Adrenal gland (tissue), 12 donors: ENCODE data around the gene USP25. TPM values are rescaled to one million over a fixed set of nuclear protein-coding genes. Genes with fewer than 3 reads are reported as not detected.

Experiments
- DNase-seq, 7 donors: peaks; one replicate each; pipeline ENCODE4 v3.0.0-alpha.2; 2019 to 2020
- H3K27ac ChIP-seq, 5 donors: fragments of 200-600 bp; sonication (generic) in 4 of 5; 1 replicate in 3 of 5; 2 replicates in 2 of 5; pipeline versions ENCODE4 v1.5.1 to v1.8.0; 2016 to 2020; ENCODE audit warnings: mild to moderate bottlenecking in 1 of 5
- H3K27me3 ChIP-seq: fragments of 200-600 bp; 2 replicates; pipeline ENCODE4 v1.8.0; 2021
- H3K36me3 ChIP-seq, 2 donors: fragments of 200-600 bp; replicated peaks in 1 of 2; 1 replicate in 1 of 2; 2 replicates in 1 of 2; pipeline versions ENCODE4 v1.5.1 to v1.8.0; 2018 to 2022
- H3K4me1 ChIP-seq, 2 donors: fragments of 200-600 bp; replicated peaks in 1 of 2; 1 replicate in 1 of 2; 2 replicates in 1 of 2; pipeline versions ENCODE4 v1.5.1 to v1.8.0; 2018 to 2021
- H3K4me3 ChIP-seq, 4 donors: fragments of 200-600 bp; sonication (generic) in 3 of 4; one replicate each; pipeline ENCODE4 v1.5.1; 2016 to 2018
- H3K9me3 ChIP-seq, 3 donors: fragments of 200-600 bp; sonication (generic) in 1 of 3; replicated peaks in 1 of 3; 1 replicate in 2 of 3; 2 replicates in 1 of 3; pipeline versions ENCODE4 v1.5.1 to v1.8.0; 2016 to 2021
- POLR2A ChIP-seq, 2 donors: fragments of 450-650 bp; IDR thresholded peaks; one replicate each; pipeline ENCODE4 v1.6.1; 2017; ENCODE audit warnings: antibody characterized with exemption in 2 of 2, mild to moderate bottlenecking in 2 of 2, moderate library complexity in 1 of 2
- WGBS, 4 donors: extraction: QIAGEN DNeasy Blood & Tissue Kit in 2 of 4; methylation state at CpG; one replicate each; pipeline versions ENCODE4 v1.1.5 to v1.1.7; 2013 to 2017; 5-methylcytosine and 5-hydroxymethylcytosine counted together
- intact Hi-C, 2 donors: fragments of 100-400 bp; cut with DNase I; formaldehyde crosslinking; loops; one replicate each; pipeline versions ENCODE4 v1.14.1 to v1.15.0; 2022 to 2023
- polyA plus RNA-seq, 3 donors: library from polyadenylated mRNA; stranded (reverse); fragments of 200-250 nt in 2 of 3; fragments of 350-450 nt in 1 of 3; fragmentation: Illumina TruSeq in 1 of 3; extraction: RNeasy Lipid Tissue Mini Kit (QIAGEN cat#74804) in 1 of 3; gene quantifications; one replicate each; pipeline ENCODE4 v1.2.3, GENCODE V29; 2013 to 2014
- total RNA-seq, 9 donors: library from RNA; depleted of rRNA in 4 of 9; stranded (reverse); fragments of >200 nt in 4 of 9; fragments of 120-200 nt in 1 of 9; fragmentation: NEBNext Ultra II Directional in 1 of 9; extraction: Animal tissue kit (Norgen Biotek cat#: 25700) in 1 of 9; gene quantifications; one replicate each; pipeline versions ENCODE4 v1.1.0 to v1.2.4, GENCODE V29; 2013 to 2023
- TF ChIP-seq, protein P1 (sequence below), 6 experiments: fragments of 450-650 bp in 4 of 6; fragments of 200-600 bp in 2 of 6; sonication (generic) in 1 of 6; IDR thresholded peaks; 1 replicate in 5 of 6; 2 replicates in 1 of 6; pipeline versions ENCODE4 v1.5.1 to v1.8.0; 2016 to 2021; ENCODE audit warnings: antibody characterized with exemption in 6 of 6, mild to moderate bottlenecking in 2 of 6, moderate library complexity in 1 of 6
- donor health status: healthy with polysubstance abuse.
- donor health status: Bipolar disorder and iron deficiency.
- donor health status: DM: yes; HTN: yes; CAD: no.
- donor health status: DM: no; HTN: no; CAD: no.
- donor health status: DM: no; HTN: no; CAD: no.
- donor health status: DM: yes; HTN: yes; CAD: no.

The USP25 gene
- total and polyA plus RNA-seq, 12 donors: 11.8 to 47.4 (median 38.3) TPM

- H3K27ac ChIP-seq: no peak overlapping the region
- WGBS, 4 donors: 83 to 97% (median 96%) methylated on average over 4 of the region's 4 CpGs
- H3K9me3 ChIP-seq: no peaks in the 10 kb centered on the region
- peaks cover 0 to 7% of the 10 kb centered on the region in 2 donors for H3K36me3 ChIP-seq
- no peak overlapping the region for H3K4me3 ChIP-seq
- H3K4me1 ChIP-seq: no peaks in the 10 kb centered on the region
- intact Hi-C loops: no loop called here
- DNase-seq: no peak
- H3K27me3 ChIP-seq: no peaks in the 10 kb centered on the region
- no peak for TF ChIP-seq POLR2A (IDR thresholded peaks at IDR 0.05)
- TF ChIP-seq, protein P1, sequence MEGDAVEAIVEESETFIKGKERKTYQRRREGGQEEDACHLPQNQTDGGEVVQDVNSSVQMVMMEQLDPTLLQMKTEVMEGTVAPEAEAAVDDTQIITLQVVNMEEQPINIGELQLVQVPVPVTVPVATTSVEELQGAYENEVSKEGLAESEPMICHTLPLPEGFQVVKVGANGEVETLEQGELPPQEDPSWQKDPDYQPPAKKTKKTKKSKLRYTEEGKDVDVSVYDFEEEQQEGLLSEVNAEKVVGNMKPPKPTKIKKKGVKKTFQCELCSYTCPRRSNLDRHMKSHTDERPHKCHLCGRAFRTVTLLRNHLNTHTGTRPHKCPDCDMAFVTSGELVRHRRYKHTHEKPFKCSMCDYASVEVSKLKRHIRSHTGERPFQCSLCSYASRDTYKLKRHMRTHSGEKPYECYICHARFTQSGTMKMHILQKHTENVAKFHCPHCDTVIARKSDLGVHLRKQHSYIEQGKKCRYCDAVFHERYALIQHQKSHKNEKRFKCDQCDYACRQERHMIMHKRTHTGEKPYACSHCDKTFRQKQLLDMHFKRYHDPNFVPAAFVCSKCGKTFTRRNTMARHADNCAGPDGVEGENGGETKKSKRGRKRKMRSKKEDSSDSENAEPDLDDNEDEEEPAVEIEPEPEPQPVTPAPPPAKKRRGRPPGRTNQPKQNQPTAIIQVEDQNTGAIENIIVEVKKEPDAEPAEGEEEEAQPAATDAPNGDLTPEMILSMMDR (IDR thresholded peaks at IDR 0.05): no peak
These were observed 139.2 kb downstream of the USP25 start for GRCh38 chr21:15868940-15869339.

- 71 to 83% (median 77%) methylated on average over 4 of the region's 4 CpGs for WGBS, 4 donors
- no peak for DNase-seq
- TF ChIP-seq POLR2A (IDR thresholded peaks at IDR 0.05): no peak
- TF ChIP-seq, protein P1 (IDR thresholded peaks at IDR 0.05): no peak
- Histone ChIP-seq H3K4me3 (no peak overlapping the region), H3K36me3 (peaks cover 0 to 17% of the 10 kb centered on the region in 2 donors), H3K4me1 (no peaks in the 10 kb centered on the region), H3K9me3 (no peaks in the 10 kb centered on the region), H3K27me3 (no peaks in the 10 kb centered on the region), H3K27ac (no peak overlapping the region)
- intact Hi-C loops: no loop called here
These were observed 141.0 kb downstream of the USP25 start for GRCh38 chr21:15870819-15871218.

DNA sequence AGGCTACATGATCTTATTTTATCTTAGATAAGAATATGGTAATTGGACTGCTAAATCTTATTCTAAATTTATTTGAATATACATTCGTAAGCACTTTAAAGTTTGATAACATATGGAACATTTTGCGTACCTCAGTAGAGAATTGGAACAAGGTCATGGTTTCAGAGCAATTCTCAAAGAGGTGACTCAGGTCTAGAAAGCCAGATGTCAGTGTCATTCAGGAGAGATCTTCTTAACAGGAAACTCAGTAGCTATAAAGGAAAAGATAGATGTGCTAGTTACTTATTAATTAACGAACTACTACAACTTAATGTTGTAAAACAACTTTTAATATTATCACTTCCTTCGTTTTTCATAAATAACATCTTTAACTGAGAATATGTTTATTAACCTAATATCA lies 142.5 kb downstream of the USP25 start:
- no peak for DNase-seq
- Histone ChIP-seq H3K36me3 (peaks cover 0 to 17% of the 10 kb centered on the region in 2 donors), H3K27me3 (no peaks in the 10 kb centered on the region), H3K4me1 (no peaks in the 10 kb centered on the region), H3K9me3 (no peaks in the 10 kb centered on the region), H3K27ac (no peak overlapping the region), H3K4me3 (no peak overlapping the region)
- WGBS, 4 donors: 64 to 74% (median 69%) methylated on average over 4 of the region's 4 CpGs
- intact Hi-C loops: no loop called here
- no peak for TF ChIP-seq POLR2A (IDR thresholded peaks at IDR 0.05)
- TF ChIP-seq, protein P1 (IDR thresholded peaks at IDR 0.05): no peak

DNA sequence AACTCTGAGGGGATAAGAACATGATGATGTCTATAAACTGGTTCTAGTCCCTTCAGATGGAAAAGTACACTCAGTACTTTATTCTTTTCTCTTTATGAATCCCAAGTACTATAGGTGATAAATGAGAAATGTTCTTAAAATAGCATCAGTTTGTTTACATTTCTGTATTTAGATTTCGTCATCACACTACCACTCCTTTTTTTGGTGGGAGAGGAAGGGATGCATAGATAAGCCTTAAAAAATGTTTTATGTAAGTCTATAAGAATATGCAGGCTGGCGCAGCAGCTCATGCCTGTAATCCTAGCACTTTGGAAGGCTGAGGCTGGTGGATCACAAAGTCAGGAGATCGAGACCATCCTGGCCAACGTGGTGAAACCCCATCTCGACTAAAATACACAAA lies 144.8 kb downstream of the USP25 start:
- intact Hi-C loops: no loop called here
- Histone ChIP-seq H3K9me3 (no peaks in the 10 kb centered on the region), H3K4me3 (no peak overlapping the region), H3K36me3 (peaks cover 0 to 22% of the 10 kb centered on the region in 2 donors), H3K4me1 (no peaks in the 10 kb centered on the region), H3K27me3 (no peaks in the 10 kb centered on the region), H3K27ac (no peak overlapping the region)
- no peak for DNase-seq
- no peak for TF ChIP-seq POLR2A (IDR thresholded peaks at IDR 0.05)
- TF ChIP-seq, protein P1 (IDR thresholded peaks at IDR 0.05): no peak
- WGBS, 4 donors: 95 to 98% (median 97%) methylated on average over 5 of the region's 5 CpGs
